Mucosa of rectum (tissue), 2 donors: Measurements from ENCODE around the gene MRPS22.

Source experiments
- H3K27ac ChIP-seq, 2 donors: one replicate each; pipeline ENCODE4 v1.7.0; 2013; ENCODE audit warnings: inconsistent platforms in 2 of 2, low read depth in 2 of 2, low read length in 2 of 2
- H3K27me3 ChIP-seq, 2 donors: one replicate each; pipeline ENCODE4 v1.7.0; 2013; ENCODE audit warnings: low read length in 2 of 2; ENCODE audit not compliant: control insufficient read depth in 2 of 2, insufficient read depth in 2 of 2
- H3K36me3 ChIP-seq, 2 donors: one replicate each; pipeline ENCODE4 v1.7.0; 2013; ENCODE audit warnings: low read length in 2 of 2; ENCODE audit not compliant: control insufficient read depth in 2 of 2, insufficient read depth in 2 of 2
- H3K4me1 ChIP-seq, 2 donors: one replicate each; pipeline ENCODE4 v1.7.0; 2013; ENCODE audit warnings: low read length in 2 of 2, mild to moderate bottlenecking in 1 of 2; ENCODE audit not compliant: control insufficient read depth in 2 of 2, insufficient read depth in 2 of 2
- H3K4me3 ChIP-seq, 2 donors: one replicate each; pipeline ENCODE4 v1.7.0; 2013; ENCODE audit warnings: low read length in 2 of 2
- H3K9ac ChIP-seq, 2 donors: one replicate each; pipeline ENCODE4 v1.7.0; 2013; ENCODE audit warnings: low read length in 2 of 2, low read depth in 1 of 2, mild to moderate bottlenecking in 1 of 2
- H3K9me3 ChIP-seq, 2 donors: one replicate each; pipeline ENCODE4 v1.7.0; 2013; ENCODE audit warnings: low read length in 2 of 2; ENCODE audit not compliant: control insufficient read depth in 2 of 2
- donor health status: healthy.
- donor health status: Normal muscosa, but diverticular disease.

The MRPS22 gene

DNA sequence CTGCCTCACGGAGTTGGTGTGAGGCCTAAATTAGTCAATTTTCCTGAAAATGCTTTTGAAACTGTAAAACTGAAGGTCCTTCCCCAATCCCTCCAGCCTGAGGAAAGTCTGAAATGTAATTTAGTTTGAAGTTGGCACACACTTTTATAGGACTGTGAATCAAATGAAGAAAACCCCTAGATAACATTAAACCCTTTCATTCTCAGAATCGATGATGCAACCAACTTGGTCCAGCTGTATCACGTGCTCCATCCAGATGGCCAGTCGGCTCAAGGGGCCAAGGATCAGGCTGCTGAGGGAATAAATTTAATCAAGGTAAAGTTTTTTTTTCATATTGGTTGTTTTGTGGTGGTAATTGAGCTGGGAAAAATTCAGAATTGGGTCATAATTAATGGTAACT is 11.7 kb downstream of the MRPS22 start:
- H3K4me1 ChIP-seq, result no peaks in the 10 kb centered on the region
- H3K27ac ChIP-seq, result no peak overlapping the region

DNA sequence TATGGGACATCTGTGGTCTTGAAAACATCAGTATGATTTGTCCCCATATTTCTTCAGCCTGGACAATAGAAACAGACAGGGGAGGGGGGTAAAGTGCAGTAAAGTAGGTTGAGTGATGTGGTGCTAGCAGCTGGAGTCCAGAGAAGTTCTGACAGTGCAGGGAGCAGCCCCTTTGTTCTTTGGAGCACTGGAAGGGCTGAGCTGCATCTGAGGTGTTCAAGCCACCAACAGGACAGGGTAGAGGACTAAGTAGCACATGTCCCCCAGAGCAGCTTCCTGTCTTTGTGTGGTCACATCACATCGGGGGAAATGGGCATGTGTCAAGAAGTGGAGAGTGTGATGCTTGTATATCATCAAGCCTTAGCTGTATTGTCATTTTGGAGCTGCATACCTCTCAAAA is 12.1 kb downstream of the MRPS22 start:
- no peaks in the 10 kb centered on the region for H3K4me1 ChIP-seq
- H3K9me3 ChIP-seq, result no peaks in the 10 kb centered on the region
- H3K36me3 ChIP-seq, result peaks cover 79 to 84% of the 10 kb centered on the region in 2 donors
- no peak overlapping the region for H3K4me3 ChIP-seq
- H3K27me3 ChIP-seq, result no peaks in the 10 kb centered on the region
- no peak overlapping the region for H3K27ac ChIP-seq
- no peak overlapping the region for H3K9ac ChIP-seq

More for the DNA sequence above, 11.7 kb downstream of the MRPS22 start:
- H3K4me3 ChIP-seq, result no peak overlapping the region
- no peaks in the 10 kb centered on the region for H3K9me3 ChIP-seq
- H3K36me3 ChIP-seq, result peaks cover 78 to 83% of the 10 kb centered on the region in 2 donors
- H3K27me3 ChIP-seq, result no peaks in the 10 kb centered on the region
- no peak overlapping the region for H3K9ac ChIP-seq

- no peak overlapping the region for H3K27ac ChIP-seq
- H3K9me3 ChIP-seq, result no peaks in the 10 kb centered on the region
- H3K4me1 ChIP-seq, result peaks cover 0 to under 1% of the 10 kb centered on the region in 2 donors
- H3K36me3 ChIP-seq, result peaks cover 81% of the 10 kb centered on the region in 2 donors
- H3K27me3 ChIP-seq, result no peaks in the 10 kb centered on the region
- no peak overlapping the region for H3K4me3 ChIP-seq
- no peak overlapping the region for H3K9ac ChIP-seq
These were observed 14.1 kb downstream of the MRPS22 start for GRCh38 chr3:139357899-139358298.

- Histone ChIP-seq H3K9me3 (no peaks in the 10 kb centered on the region), H3K4me1 (peaks cover 0 to 2% of the 10 kb centered on the region in 2 donors), H3K4me3 (no peak overlapping the region), H3K36me3 (peaks cover 86 to 89% of the 10 kb centered on the region in 2 donors), H3K9ac (no peak overlapping the region), H3K27ac (no peak overlapping the region), H3K27me3 (no peaks in the 10 kb centered on the region)
These were observed 15.2 kb downstream of the MRPS22 start for GRCh38 chr3:139358841-139359562.

- Histone ChIP-seq H3K9ac (no peak overlapping the region), H3K27me3 (no peaks in the 10 kb centered on the region), H3K36me3 (peaks cover 89 to 91% of the 10 kb centered on the region in 2 donors), H3K4me1 (peaks cover 0 to 2% of the 10 kb centered on the region in 2 donors), H3K4me3 (no peak overlapping the region), H3K9me3 (no peaks in the 10 kb centered on the region), H3K27ac (no peak overlapping the region)
These were observed 17.5 kb downstream of the MRPS22 start for GRCh38 chr3:139361276-139361675.

- Histone ChIP-seq H3K27ac (no peak overlapping the region), H3K9ac (no peak overlapping the region), H3K36me3 (peaks cover 92% of the 10 kb centered on the region in 2 donors), H3K9me3 (no peaks in the 10 kb centered on the region), H3K27me3 (no peaks in the 10 kb centered on the region), H3K4me3 (no peak overlapping the region), H3K4me1 (peaks cover 0 to 2% of the 10 kb centered on the region in 2 donors)
These were observed 20.7 kb downstream of the MRPS22 start for GRCh38 chr3:139364549-139364948.

GRCh38 chr3:139374099-139374498 is 30.3 kb downstream of the MRPS22 start:
- peaks cover 88 to 92% of the 10 kb centered on the region in 2 donors for H3K36me3 ChIP-seq
- H3K9me3 ChIP-seq, result no peaks in the 10 kb centered on the region
- no peak overlapping the region for H3K9ac ChIP-seq
- no peaks in the 10 kb centered on the region for H3K4me1 ChIP-seq
- H3K27ac ChIP-seq, result no peak overlapping the region
- H3K27me3 ChIP-seq, result no peaks in the 10 kb centered on the region
- no peak overlapping the region for H3K4me3 ChIP-seq

DNA sequence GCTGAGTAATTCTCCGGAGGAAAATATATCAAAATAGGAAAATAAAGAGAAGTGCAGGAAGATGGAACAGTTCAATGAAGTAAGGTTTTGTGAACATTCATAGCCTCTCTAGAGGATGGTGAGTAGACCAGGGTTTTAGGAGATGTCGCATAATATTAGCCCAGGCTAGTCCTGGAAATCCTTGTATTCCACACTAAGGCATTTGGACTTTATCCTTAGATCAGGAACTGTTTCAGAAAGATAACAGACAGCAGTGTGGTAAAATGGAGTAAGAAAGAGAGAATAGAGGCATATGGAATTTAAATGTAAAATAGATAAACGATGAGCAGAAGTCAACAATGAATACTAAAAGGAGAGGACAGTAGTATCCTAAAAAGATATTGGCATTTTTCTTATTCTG is 33.6 kb downstream of the MRPS22 start:
- Histone ChIP-seq H3K36me3 (peaks cover 72 to 81% of the 10 kb centered on the region in 2 donors), H3K27me3 (no peaks in the 10 kb centered on the region), H3K4me3 (no peak overlapping the region)

DNA sequence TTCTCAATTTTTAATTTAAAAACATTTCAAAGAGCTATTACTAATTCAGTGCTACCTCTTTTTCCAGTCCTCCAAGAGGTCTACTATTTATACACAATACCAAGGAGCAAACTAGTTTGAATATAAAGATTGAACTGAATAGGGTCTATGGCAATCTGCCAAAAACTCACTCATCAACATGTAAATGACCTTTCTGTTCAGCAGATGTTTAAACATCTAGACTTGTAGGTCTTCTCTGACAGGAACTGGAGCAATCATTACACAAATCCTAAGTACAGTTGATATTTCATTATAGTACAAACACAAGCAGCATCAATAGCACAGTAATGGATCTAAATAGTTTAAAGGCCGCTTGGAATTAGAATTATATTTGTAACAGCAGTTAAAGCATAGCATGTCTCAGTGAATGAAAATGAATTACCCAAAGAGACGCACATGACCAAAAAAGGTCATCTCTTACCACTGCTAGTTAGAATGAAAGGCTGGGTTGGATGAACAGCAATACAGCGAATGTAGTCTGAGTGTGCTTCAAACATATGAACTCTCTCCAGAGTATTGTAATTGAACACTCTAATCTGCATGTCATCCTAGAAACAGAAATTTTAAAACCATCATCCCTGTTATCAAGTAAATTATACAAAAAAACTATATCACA is 34.9 kb downstream of the MRPS22 start:
- peaks cover 0 to 2% of the 10 kb centered on the region in 2 donors for H3K4me1 ChIP-seq
- no peaks in the 10 kb centered on the region for H3K27me3 ChIP-seq
- H3K4me3 ChIP-seq, result no peak overlapping the region
- no peaks in the 10 kb centered on the region for H3K9me3 ChIP-seq
- no peak overlapping the region for H3K9ac ChIP-seq
- H3K36me3 ChIP-seq, result peaks cover 65 to 77% of the 10 kb centered on the region in 2 donors
- H3K27ac ChIP-seq, result no peak overlapping the region

More for the DNA sequence above, 33.6 kb downstream of the MRPS22 start:
- peaks cover 0 to 2% of the 10 kb centered on the region in 2 donors for H3K4me1 ChIP-seq
- no peak overlapping the region for H3K9ac ChIP-seq
- H3K9me3 ChIP-seq, result no peaks in the 10 kb centered on the region
- no peak overlapping the region for H3K27ac ChIP-seq

DNA sequence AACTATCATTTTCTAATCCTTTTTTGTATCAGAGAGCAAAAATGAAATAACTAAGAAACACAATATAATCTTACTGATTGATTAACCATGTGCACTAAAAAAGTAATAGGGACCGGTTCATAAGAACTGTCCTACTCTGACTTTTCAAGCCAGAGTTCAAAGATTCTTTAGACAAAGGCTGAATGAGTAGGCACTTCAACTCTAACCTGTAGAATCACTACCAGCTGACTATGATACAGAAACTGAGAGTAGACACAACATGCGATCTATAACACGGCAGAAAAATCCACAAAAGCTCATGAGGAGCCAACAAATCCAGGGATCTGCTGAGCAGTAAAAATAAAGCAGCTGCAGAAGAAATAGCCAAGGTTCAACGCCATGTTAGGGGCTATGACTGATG is 36.8 kb downstream of the MRPS22 start:
- Histone ChIP-seq H3K9me3 (no peaks in the 10 kb centered on the region), H3K27ac (no peak overlapping the region), H3K4me1 (peaks cover 0 to 2% of the 10 kb centered on the region in 2 donors), H3K9ac (no peak overlapping the region), H3K27me3 (no peaks in the 10 kb centered on the region), H3K36me3 (peaks cover 49 to 60% of the 10 kb centered on the region in 2 donors), H3K4me3 (no peak overlapping the region)
